GM21390 (cell line): ENCODE results near the gene ATG16L2.
"Not testable (repeated sequence)": the region's sequence is repeated elsewhere in the genome, so short reads cannot be mapped to it uniquely, and the experiment has no call there.

Source experiments
- ATAC-seq: cut with Tn5 transposase; IDR thresholded peaks from one replicate; pipeline ENCODE4 v1.9.1; 2021; ENCODE audit not compliant: unreplicated experiment

Gene ATG16L2

GRCh38 chr11:72778535-72779494 is 35.4 kb upstream of the ATG16L2 start:
- ATAC-seq, result no peak

GRCh38 chr11:72779495-72780128 is 34.6 kb upstream of the ATG16L2 start:
- no peak for ATAC-seq

DNA sequence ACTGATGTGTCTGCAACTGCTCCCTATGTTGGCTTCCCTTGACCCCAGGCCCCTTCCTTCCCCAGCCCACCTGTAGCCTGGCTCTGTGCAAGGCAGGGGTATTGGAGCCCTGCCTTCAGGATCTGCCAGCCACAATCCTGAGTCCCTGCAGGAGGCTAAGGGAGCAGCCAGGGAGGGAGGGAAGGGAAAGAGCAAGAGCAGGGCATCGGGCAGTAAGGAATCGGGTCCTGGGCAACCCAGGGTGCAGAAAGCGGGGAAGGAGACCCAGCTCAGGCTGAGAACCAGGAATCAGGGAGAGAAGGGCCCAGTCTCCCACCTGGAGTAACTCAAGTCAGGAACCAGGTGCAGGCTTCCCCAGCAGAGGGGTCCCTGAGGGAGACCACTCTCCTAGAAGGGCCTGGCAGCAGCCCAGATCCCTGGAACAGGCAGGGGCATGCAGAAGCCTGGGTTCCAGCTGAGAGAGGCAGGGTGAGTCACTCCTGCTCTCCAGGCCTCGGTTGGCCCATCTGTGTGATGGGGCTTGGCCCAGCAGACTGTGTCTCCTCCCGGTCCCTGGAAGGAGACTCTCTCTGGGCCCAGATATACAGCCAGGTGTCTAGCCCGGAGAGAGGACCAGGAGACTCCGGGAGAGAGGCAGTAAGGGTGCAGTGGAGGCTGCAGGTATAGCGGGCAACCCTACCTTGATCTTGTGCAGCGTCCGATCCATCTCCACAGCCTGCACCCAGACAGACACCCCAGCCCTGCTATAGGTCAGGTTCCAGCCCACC is 33.7 kb upstream of the ATG16L2 start:
- no peak for ATAC-seq

DNA sequence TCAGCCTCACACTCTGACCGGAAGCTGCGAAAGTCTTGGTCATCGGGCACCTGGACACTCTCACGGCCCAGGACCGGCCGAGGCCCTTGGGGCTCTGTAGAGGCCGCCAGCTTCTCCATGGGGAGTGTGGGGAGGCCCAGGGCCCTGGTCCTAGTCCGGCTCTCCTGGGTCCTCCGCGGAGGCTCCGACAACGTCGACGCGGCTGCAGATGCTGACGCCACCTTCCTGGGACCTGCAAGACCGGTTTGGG is 33.2 kb upstream of the ATG16L2 start:
- ATAC-seq, result no peak

- ATAC-seq, result peak; percentile 53
These were observed 32.7 kb upstream of the ATG16L2 start for GRCh38 chr11:72781313-72782080.

DNA sequence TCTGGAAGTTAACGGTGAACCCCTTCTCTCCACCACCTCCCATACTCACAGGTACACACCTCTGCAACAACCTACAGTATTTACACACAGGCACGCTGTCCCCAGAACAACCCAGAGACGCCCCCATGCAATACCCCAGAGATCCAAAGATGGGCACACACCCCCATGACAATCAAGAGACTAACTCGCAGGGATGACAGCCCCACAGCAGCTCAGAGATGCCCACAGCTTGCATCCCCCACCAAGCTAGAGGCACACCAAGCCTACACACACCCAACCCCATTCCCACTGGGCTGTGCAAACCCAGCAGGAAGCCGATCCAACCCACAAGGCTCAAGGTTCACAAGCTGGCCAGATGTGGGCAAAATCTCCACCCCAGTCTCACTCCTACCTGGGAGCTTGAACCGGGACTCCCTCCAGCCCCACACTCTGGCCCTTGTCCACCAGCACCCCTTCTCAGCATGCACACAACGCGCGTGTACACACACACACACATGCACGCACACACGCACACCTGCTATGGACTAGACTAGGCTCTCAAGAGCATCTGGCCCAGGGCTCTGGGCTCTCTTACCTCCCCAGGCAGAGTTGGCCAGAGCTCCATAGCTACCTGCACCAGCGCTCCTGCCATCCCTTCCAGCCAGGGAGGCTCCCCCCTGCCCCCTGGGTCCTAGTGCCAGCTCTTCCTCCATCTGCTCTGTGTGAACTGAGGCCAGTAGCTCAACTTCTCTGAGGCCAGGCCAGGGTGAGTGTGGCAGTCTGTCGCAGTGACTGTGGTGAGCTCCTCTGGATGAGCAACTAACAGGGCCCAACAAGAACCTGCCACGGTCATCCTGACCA is 31.9 kb upstream of the ATG16L2 start:
- ATAC-seq, result no peak

DNA sequence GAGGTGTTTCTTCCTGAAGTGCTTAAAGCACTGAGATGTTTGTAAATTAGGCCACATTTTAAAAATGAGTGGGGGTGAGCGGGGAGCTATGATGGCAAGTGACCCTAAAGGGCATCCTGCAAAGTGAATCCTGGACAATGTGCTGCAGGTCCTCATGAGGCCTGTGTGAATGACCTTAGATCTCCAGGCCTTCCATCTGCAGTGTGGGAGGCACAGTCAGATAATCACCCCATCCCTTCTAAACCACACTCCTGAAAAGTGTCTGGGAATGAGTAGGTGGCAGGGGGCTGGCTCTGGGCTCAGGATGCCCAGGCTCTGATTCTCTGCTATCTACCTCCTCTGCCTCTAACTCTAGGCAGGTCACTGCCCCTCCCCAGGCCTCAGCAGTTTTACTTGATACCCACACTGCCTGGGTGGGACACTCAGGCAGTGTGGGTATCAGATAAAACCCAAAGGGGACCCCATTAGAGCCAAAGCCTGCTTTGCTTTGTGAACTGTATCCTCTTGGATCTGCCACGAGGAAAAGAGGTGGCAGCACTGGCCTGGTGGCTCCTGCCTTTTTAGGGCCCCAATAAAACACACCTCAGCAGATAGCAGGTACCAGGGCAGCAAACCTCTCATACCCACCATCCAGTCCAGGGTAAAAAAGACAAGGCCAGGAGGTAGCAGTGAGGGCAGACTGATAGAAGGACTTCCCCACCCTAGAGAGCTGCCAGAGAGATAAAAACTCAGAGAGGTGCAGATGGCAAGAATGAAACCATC is 30.9 kb upstream of the ATG16L2 start:
- no peak for ATAC-seq

- no peak for ATAC-seq
These were observed 29.5 kb upstream of the ATG16L2 start for GRCh38 chr11:72784662-72785061.

DNA sequence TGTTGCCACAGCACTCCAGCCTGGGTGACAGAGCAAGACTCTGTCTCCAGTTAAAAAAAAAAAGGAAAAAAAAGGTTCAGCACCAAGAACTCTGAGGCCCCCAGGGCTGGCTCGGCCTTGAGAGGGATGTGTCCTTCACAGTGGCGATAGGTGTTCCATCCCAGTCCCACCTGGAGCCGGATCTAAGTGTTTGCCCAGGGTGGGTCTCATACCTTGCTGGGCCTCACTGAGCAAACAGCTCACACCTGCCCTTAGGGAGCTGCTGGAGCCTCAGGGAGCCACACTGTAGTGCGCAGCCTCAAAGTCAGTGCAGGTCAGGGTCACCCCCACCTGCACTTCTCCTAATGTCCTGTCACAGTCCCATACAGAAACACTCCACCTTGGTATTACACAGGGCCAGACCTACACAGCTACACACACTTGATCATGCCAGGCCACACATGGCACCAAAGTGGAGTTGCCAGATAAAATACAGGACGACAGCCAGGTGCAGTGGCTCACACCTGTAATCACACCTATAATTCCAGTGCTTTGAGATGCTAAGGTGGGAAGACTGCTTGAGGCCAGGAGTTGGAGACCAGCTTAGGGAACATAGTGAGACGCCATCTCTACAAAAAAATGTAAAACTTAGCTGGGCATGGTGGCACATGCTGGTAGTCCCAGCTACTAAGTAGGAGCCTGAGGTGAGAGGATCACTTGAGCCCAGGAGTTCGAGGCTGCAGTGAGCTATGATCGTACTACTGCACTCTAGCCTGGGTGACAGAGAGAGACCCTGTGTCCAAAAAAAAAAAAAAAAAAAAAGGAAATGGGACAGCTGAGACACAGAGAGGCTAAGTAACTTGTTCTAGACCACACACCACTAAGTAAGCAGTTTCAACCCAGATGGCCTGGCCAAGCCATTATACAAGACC is 27.7 kb upstream of the ATG16L2 start:
- ATAC-seq, result no peak

DNA sequence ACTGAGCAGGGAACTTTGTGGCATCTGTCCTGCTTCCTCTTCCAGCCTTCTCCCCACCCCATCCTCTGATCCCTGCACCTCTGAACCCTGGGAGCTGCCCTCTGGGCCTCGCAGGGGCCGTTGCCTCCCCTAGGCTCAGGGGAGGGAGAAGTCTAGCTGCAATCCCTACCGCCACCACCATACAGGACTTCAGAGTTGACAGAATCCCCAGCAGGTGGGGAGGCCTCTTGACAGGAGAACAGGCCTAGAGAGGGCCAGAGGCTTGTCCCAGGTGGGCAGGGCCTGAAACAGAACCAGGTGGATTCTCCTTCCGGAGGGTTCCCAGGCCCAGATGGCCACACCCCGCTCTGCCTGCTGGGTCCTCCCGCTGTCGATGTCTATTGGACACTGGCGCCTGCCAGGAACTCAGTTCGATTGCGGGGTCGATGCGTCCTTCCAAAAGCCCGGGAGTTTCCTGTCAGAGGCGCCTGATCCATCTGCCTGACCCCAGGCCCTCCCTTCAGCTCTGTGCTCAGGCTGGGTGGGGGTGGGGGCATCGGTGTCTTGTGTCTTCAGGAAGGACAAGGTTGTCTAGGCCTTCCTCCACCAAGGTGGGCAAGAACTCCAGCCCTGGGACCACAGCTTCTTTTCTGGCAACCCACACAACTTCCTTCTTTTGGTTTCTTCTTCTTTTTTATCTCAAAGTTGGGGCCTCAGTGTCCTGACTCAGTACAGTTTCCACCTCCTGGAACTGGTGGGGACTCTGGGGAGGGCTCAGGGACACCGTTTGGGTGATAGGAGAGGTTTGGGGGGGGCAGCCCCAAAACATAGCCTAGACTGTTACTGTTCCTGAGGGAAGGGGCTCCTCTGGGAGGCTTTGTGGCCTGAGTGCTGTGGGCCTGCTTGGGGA is 26.8 kb upstream of the ATG16L2 start:
- ATAC-seq, result no peak

DNA sequence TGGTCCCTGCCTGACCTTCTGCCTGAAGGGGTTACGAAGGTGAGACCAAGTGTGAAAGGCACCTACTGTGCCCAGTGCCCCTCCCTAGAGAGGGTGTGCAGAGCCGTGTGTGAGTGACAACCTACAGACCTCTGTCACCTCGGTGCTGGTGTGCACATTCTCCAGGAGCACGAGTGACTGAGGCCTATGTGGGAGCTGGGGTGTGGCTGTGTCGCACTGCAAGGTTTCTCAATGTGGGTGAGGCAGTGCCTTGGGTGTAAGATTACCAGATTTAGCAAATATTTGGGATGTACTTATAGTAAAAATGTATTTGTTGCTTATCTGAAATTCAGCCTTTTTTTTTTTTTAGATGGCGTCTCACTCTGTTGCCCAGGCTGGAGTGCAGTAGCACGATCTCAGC is 26.0 kb upstream of the ATG16L2 start:
- no peak for ATAC-seq

DNA sequence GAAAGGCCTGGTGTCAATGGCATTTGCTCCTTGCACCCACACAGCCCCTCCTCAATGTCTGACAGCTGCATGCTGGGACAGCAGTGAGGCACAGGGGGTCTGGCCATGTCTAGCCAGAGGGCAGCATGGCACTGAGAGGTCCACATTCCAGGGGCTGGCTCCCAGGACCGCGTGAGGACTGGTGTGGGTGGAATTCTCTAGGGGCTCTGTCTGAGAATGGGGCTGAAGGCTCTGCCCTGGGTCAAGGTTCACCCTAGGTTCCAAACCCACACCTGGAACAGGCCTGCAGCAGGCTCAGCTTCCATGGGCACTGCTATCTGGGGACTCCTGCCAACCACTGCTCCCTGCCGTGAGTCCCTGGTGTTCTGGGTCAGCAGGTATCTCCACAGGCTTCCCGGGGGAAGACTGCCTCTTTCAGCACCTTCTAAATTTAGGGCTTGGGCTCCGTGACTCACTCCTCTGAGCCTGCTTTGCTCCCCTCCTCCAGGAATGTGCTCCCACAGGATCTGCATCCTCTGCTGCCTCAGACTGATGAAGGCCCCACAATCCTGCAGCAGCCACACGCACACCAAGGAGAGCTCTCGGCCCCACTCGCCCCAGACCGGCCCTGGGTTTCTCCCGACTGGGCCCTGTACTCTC is 24.6 kb upstream of the ATG16L2 start:
- no peak for ATAC-seq

GRCh38 chr11:72791228-72791627 is 23.0 kb upstream of the ATG16L2 start:
- ATAC-seq, result not testable (repeated sequence)

DNA sequence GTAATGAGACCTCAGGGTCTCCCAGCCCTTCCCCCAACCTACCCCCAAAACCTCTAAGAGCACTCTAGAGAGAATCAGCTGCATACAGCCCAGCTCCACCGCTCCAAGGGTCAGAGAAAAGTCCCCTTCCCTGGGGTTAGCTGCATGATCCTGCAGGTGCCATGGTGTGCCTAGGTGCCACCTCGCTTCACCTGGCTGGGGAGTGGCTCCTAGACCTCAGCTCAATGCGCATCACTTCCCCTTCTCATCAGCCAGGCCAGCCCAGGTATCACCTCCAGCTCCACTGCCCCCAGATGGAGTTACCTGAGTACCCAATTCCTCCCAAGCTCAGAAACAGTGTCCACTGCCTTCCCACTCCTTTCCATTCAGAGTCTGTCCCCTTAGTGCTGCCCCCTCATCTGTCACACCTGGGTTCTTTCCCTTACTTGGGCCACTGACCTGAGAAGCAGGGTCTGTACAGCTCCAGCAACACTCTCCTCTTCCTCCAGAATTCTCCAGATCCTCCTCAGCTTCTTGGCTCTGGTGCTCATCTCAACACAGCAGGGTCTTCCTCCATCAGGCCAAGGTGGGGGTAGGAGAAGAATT is 21.7 kb upstream of the ATG16L2 start:
- no peak for ATAC-seq

DNA sequence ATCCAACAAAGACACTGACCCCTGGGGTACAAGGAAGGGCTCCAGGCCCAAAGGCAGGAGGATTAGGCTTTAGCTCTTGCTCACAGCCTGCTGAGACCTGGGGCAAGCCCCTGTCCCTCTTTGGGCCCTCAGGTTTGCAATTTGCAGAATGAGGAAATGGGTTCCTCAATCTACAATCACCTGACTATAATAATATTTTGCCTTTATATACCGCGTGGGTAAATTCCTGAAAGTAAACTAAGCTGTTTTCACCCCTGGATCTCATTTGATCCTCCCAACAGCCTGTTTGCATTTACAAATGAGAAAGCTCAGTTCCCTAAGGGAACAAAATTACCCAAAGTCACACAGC is 21.2 kb upstream of the ATG16L2 start:
- no peak for ATAC-seq

DNA sequence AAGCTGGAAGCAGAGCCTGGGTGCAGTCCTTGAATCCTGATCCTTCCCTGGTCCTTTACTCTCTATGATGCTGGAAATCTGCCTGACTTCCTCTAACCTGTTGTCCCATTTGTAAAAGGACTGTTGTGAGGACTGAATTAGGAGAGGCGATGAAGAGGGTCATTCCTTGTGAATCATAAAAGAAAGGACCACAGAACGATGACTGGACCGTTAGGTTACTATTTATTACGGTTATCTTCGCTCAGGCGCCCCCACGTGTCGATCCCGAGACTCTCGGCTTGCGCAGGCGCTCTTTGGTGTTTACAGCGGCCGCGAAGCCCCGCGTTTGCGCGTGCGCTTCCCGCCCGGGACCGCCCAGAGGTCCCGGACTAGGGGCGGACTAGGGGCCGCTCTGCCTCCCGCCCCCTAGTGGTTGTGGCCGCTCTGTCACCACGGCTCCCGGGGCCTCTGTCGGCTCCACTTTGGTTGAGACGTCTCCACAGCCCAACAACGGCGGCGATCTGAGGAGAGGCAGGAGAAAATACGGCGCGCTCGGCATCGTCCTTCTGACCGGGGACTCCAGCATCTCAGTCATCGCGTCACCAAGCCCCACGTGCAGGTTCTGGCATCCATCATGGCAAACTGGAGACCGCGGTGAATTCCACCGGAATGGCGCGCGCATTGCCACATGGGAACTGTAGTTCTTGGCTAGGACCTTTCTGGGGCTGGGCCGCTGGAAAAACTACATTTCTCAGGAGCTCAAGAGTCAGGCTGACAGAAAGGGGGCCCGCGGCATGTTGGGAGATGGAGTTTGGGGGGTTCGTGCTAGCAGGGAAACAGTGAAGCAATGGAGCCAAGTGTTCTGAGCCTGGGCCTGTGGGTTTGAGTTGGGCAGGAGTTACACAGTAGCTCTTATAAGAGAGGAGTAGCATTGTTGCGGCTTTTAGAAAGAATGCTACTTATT is 20.5 kb upstream of the ATG16L2 start, which contains the start of gene STARD10:
Gene STARD10, minus strand, starts transcription at position 623 of the 943 bp plus-strand sequence. CDS start 12,866 bp downstream, outside the sequence.
- ATAC-seq, result peak; percentile 90
